ENCODE results near the gene ZDHHC24.
A peak's percentile ranks its signal among the peaks of the same experiment; 100 is the strongest.
"Not testable (repeated sequence)": the region's sequence is repeated elsewhere in the genome, so short reads cannot be mapped to it uniquely, and the experiment has no call there.

The ZDHHC24 gene, protein sequence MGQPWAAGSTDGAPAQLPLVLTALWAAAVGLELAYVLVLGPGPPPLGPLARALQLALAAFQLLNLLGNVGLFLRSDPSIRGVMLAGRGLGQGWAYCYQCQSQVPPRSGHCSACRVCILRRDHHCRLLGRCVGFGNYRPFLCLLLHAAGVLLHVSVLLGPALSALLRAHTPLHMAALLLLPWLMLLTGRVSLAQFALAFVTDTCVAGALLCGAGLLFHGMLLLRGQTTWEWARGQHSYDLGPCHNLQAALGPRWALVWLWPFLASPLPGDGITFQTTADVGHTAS

DNA sequence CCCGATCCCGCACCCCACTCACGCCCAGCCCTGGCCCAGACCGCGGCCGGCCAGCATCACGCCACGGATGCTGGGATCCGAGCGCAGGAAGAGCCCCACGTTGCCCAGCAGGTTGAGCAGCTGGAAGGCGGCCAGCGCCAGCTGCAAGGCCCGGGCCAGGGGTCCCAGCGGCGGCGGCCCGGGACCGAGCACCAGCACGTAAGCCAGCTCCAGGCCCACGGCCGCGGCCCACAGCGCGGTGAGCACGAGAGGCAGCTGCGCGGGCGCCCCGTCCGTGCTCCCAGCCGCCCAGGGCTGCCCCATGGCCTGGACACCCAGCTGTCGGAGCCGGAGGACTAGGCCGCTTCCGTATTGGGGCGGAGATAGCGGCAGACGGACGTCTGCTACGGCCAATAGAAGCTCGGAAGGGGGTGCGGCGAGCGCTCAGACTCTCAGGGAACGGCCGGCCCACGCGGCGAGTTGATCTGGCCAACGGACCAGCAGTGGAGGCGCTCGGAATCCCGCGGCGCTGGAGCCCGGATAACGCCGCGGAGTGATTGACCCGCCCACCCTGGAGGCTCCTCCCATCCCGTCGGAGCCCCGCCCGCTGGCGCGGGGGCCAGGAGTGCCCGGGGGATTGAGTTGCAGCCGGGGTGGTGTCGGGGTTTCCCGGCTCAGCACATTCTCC lies at the start of gene ZDHHC24:
ZDHHC24 (minus strand) TSS at position 348 of the 667 bp plus-strand sequence; CDS start at position 303, 45 bp downstream.
- DNase-seq (ENCODE audit: low spot score), result peak; percentile 97

DNA sequence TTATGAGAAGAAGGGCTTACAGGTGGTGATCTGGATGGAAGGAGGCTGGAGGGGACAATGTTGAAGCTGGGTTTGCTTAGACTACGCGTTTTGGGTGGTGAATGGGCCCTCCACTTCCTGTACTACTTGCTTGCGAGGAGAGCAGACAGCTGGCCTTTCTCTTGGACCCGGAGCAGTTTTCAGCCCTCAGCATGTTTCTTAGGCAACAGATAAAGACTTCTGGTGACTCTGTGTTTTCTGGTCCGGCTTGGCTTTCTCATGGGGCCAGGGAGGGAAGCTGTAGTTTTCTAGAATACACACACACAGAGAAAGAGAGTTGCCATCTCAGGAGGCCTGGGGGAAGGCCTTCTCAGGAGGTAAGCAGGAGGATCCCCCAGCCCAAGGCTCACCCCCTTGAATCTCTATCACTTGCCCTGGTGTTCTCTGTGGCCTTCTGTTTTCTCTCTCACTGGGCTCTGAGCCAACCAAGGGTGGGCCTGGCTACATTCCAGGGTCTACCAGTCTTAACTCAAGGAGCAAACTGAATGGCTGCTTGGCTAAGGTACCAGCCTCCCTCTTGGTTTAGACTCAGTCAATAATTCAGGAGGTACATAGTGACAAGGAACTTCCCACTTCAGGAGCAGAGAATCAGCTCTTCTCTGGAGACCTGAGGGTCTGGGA lies 49.5 kb upstream of the ZDHHC24 start:
- no peak for DNase-seq (ENCODE audit: low spot score)

DNA sequence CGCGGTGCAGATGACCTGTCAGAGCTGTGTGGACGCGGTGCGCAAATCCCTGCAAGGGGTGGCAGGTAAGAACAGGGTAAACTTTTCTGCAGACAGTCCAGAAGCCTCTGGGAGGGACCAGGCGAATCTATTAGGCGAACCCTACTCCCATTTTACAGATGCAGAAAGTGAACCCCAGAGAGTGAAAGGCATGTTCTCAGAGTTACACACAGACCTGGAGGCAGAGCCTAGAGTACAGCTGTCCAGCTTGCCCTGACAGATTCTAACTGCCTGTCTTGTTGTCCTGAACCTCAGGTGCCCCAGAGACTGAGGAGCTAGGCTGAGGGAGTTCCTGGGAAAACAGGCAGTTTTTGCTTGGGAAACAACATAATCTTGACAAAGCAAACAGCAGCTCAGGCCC lies 47.8 kb upstream of the ZDHHC24 start:
- no peak for DNase-seq (ENCODE audit: low spot score)

DNA sequence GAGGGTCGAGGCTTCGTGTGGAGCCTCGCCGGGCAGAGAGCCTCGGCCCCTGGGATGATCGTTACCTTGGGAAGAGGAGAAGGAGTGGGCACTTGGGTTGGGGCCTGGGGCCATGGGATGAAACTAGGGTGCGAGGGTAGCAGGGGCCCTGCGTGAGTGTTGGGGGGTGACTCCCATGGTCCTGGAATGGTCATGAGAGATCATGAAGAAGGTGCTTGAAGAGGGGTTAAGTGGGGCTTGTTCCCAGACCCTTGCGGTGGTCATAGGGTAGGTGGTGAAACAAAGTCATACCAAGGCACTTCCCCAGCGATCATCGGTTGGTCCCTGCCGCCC lies 47.4 kb upstream of the ZDHHC24 start:
- no peak for DNase-seq (ENCODE audit: low spot score)

DNA sequence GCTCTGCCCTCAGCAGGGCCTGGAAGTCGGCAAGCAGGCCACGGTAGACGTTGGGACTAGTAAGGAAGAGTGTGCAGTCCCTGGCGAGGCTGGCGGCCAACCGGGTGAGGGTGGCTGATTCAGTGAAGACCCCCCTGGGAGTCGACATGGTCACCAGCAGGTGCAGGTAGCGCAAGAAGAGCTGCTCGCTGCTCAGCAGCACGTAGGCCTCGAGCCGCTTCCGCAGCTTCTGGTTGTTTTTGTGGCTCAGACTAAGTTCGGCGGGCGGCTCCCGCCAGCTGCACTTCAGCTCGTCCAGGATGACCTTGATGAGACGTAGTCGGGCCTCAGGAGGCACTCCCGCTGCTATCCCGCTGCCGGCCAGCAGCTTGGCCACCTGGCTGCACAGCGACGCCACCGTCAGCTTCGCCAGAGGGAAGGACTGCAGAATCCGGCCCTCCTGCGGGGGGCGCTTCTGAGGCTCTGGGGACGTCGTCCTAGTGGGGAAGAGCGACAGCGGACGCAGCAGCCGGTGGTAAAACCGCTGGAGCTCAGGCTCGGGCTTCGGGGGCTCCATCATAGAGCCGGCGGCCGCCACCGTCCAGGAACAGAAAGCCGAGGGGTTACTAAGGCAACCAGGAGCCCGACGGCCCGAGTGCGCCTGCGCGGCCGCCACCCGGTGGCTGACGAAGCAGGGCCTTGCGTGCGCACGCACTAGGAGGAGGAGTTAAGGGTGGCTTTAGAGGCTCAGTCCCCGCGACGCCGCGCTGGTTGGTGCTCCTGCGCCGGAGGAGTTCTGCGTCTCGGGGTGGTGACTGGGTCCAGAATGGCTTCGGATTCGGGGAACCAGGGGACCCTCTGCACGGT lies 46.8 kb upstream of the ZDHHC24 start, which contains the start of the genes CCDC87 and CCS:
CCDC87 (minus strand) TSS at position 607 of the 846 bp plus-strand sequence; CDS start at position 559, 48 bp downstream.
CCS (plus strand) TSS at position 729 of the 846 bp plus-strand sequence; CDS start at position 806, 77 bp downstream.
- peak; percentile 96 for DNase-seq (ENCODE audit: low spot score)

DNA sequence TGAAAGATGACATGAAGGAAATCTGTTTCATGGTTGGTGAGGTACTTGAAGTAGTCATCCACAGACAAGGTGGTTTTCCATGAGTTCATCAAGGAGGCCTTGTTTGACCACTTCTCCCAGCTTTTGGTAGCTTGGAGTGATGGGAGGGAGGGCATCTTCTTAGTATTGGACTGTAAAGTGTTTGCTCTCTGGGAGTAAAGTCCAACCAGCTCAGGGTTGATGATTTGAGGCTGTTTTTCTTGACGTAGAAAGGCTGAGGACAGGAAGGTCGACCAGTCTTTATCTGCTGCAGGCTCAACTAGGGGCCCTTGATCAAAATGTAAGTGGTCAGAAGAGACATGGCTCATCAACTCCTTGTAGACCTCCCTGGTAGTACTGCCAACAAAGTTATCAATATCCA lies 45.3 kb upstream of the ZDHHC24 start:
- DNase-seq (ENCODE audit: low spot score), result no peak

DNA sequence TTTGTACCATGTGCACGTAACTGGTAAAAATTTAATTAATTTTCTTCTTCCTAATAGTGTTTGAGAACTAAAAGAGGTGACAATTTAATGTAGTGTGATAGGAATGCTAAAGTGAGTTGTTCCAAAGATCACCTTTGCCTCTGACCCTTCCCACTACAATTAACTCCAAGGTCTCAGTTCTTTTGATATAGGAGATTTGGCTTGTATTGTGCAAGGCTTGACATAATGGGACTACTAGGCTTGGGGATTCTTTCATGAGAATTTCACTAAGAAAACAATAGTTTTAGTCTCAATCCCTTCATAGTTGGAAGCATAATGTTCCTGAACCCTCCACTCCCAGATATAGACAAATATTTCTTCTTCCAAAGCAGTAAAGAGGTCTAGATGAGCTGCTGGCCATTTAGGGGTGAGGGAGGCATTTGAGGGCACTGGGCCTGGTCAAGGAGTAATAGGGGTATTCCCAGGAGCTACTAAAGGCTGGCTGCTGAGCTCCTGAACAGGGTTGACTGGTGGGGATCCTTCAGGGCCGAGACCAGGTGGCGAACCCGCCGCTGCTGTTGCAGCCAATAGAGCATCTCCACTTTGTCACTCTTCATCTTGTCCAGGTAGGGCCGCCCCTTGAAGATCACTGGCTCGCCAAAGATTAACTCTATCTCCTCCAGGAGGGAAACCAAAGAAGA lies 44.3 kb upstream of the ZDHHC24 start:
- DNase-seq (ENCODE audit: low spot score), result no peak

DNA sequence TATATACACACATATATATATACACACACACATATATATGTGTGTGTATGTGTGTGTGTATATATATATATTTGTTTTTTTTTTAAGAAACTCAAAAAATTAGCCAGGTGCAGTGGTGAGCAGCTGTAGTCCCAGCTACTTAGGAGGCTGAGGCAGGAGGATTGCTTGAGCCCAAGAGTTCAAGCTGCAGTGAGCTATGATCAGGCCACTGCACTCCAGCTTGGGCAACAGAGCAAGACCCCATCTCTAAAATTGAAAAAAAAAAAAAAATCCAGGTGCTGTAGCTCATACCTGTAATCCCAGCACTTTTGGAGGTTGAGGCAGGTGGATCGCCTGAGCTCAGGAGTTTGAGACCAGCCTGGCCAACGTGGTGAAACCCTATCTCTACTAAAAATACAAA lies 43.5 kb upstream of the ZDHHC24 start:
- not testable (repeated sequence) for DNase-seq (ENCODE audit: low spot score)

DNA sequence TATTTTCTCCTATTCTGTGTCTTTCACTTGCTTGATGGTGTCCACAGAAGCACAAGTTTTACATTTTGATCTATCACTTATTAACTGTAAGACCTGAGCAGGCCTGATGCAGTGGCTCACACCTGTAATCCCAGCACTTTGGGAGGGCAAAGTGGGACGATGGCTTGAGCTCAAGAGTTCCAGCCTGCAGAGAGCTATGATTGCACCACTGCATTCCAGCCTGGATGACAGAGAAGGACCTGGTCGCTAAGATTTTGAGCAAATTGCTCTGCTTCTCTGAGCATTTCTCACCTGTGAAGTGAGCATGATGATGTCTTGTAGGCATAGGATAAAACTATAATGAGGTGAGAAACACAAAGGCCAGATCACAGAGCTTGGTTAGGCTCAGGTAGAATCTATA lies 40.3 kb upstream of the ZDHHC24 start:
- no peak for DNase-seq (ENCODE audit: low spot score)

DNA sequence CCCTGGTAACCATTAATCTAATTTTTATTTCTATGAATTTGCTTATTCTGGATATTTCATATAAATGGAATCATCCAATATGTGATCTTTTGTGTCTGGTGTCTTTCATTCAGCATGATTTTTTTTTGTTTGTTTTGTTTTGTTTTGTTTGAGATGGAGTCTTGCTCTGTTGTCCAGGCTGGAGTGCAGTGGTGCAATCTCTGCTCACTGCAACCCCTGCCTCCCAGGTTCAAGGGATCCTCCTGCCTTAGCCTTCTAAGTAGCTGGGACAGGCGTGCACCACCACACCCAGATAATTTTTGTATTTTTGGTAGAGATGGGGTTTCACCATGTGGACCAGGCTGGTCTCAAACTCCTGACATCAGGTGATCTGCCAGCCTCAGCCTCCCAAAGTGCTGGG lies 39.6 kb upstream of the ZDHHC24 start:
- DNase-seq (ENCODE audit: low spot score), result not testable (repeated sequence)

DNA sequence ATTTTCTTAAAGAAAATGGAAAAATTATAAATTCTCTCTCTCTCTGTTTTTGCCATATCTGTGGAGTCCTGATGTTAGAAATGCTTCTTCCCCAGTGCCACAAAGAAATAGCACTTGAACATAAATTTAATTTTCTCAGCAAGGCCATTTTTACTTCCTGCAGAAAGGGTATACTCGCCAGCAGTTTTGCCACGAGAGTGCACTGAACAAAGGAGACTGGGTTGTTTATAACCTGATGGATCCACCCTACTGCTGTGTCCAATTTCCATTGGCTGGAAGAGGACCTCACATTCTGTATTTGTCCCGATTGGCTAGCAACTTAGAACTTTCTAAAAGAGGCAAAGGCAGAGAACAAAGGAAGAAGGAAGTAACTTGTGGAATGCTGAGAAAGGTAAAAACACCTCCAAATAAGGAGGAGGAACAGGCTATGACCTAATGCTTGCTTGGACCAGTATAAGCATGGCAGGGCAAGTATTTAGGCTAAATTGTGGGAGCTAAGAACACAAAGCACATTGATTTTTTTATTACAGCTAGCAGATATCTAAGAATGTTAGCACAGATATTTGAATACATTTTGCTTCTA lies 36.8 kb upstream of the ZDHHC24 start:
- not testable (repeated sequence) for DNase-seq (ENCODE audit: low spot score)

DNA sequence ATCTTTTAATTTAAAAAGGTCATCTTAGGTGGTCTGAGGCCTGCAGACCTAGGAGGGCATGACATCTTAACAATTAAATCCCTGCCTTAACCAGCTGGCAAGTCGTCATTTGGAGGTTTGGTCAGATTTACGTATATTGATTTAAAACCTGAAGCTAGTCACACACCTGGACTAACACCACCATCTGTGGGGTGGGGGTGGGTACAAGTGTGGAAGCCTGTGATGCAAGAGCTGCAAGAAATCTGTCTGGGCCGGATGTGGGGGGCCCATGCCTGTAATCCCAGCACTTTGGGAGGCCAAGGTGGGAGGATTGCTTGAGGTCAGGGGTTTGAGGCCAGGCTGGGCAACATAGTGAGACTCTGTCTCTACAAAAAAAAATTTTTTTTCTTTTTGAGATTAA lies 35.4 kb upstream of the ZDHHC24 start:
- DNase-seq (ENCODE audit: low spot score), result no peak

DNA sequence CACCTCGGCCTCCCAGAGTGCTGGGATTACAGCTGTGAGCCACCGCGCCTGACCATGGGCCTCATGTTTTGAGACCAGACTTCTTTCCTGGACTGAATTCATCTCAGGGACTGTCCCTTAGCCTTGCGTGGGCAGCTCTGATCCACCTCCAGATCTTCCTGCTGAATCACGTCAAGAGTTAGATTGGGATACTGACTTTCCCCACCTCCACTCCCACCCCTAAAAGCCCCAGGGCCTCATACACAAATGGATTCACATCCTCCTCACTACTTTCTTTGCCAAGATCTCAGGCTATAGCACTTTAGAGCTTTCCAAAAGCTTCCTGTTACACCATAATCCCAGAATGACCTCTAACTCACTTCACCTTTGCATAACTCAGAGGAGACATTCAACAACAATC lies 35.0 kb upstream of the ZDHHC24 start:
- DNase-seq (ENCODE audit: low spot score), result no peak

DNA sequence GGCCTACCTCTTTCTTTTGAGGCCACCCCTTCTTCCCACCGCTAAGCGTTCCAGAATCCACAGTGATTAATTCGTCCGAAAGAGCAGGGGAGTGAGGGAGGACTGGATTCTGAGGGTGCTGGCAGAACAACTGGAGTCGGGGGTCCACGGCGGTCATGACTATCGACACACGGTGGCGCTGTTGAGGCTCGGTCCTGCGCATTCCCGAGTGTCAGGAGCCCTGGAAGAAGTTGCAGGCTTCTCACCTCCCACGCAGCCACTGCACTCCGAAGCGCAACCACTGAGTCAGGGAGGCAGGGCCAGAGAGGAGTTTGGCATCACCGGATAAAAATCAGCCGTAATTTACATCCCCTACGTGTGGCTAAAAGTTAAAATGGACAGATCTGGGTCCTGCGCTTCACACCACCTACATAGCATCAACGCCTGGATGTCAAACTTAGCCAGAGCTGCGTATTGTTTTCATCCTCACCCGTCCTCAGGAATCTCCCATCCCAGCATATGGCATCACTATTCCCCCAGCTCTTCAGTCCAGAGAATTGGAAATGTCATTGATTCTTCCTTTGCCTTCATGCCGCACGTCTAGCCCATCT lies 33.3 kb upstream of the ZDHHC24 start:
- DNase-seq (ENCODE audit: low spot score), result peak; percentile 74

DNA sequence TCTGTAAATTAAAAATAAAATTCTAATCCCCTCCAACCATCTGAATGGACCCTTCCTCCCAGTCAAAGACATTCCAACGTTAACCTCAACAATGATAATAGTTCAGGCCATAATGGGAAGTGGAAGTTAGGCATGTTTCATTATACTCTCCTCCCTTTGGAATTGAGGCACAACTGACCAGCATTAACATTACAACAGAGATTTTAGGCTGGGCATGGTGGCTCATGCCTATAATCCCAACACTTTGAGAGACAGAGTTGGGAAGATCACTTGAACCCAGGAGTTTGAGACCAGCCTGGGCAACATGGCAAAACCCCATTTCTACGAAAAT lies 25.0 kb upstream of the ZDHHC24 start:
- no peak for DNase-seq (ENCODE audit: low spot score)

DNA sequence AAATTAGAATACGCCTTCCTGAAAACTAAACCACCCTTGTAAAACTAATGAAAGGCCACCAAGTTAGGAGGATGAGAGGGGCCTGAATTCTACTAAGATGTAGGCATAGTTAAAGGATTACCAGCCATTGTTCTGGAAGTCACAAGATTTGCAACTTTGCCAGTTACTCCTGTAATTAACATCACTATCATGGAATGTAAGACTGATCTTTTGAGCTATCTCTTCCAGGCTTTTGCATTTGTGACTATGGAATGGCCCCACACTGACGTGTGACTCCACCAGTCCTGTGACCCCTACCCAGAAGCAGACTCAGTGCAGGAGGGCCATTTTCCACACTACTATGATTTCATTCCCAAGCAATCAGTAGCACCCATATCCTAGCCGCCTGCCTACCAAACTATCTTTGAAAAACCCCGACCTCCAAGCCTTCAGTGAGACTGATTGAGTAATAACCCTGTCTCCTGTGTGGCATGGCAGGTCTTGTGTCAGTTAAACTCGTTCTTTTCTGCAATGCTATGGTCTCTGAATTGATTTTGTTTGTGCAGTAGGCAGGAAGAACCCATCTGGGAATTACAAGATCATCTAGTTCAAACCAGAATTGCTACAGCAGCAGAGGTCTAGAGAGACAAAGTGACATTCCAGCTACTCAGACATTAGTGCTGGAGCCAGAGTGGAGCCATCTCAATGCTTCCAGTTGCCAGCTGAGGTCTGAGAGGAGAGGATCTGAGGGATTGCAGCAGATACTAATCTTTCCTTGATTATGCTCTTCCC lies 24.4 kb upstream of the ZDHHC24 start:
- no peak for DNase-seq (ENCODE audit: low spot score)

DNA sequence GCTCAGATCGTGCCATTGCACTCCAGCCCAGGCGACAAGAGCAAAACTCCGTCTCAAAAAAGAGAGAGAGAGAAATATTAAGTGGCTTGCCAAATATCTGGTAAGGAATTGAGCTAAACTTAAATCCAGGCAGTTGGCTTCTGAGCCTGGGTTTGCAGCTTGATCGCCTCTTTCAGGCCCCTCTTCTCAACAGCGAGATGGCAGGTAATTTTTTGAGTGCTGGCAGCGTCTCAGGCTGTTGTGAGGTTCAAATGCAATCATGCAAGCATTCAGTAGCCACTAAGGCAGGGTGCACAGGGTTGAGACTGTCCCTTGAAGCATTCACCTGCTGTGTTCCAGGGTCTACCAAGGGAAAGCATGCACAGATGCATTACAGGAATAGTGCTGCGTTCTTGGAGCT lies 23.2 kb upstream of the ZDHHC24 start:
- no peak for DNase-seq (ENCODE audit: low spot score)

DNA sequence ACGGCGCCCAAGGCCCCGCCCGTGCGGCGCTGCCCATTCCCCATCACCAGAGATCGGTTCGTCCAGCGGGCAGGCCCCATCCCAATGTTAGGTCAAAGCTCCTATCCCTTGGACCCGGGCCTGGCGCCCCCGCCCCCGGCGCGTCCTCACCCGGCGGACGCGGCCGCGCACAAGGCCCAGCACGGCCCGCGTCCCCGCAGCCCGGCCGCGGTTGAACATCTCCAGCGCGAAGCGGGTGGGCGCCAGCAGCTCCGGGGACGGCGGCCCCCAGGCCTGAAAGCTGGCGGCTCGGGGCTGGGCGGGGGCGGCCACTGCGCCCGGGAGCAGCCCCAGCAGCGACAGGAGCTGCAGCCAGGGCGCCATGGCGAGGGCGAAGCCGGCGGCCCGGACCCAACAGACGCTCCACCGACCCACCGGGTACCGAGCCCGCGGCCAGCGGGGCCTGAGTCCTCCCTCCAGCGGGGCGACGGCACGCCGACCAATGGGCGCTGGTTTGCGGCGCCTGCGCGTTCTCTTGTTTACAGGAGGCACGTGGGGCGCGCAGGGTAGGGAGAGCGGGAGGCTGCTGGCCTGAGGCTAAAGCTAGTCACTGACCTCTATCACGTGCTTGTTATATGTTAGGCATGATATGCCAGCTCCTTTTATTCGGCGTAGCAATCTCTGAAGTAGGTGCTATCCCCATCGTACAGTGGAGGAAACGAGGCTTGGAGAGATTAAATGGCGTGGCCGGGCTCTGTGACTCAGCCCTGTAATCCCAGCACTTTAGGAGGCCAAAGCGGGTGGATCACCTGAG lies 22.5 kb upstream of the ZDHHC24 start, which contains the start of gene CTSF:
CTSF (minus strand) TSS at position 483 of the 793 bp plus-strand sequence; CDS start at position 363, 120 bp downstream.
- DNase-seq (ENCODE audit: low spot score), result no peak

DNA sequence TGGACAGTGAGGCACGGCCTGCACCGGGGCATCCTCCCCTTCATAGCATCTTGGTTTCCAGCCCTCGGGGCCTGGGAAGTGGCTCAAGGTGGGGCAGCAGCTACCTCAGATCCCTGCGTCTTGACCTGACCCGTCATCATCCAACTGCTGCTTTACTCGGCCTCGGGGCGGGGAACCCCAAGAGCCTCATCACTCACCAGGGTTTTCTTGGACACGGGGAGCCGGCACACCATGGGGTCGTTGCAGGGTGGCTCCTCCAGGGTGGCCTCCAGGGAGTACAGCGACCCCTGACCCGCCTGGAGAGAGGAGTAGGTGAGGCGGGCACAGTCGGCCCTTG lies 21.9 kb upstream of the ZDHHC24 start:
- no peak for DNase-seq (ENCODE audit: low spot score)

Data from RKO (cell line).